Neutrophil (primary cell): ENCODE measurements around the gene ASPSCR1.
"Not testable (repeated sequence)": the region's sequence is repeated elsewhere in the genome, so short reads cannot be mapped to it uniquely, and the experiment has no call there.

ENCODE experiments used
- H3K27ac ChIP-seq: fragments of 200-600 bp; sonication (generic); 2 replicates; pipeline ENCODE4 v1.5.1; 2016; ENCODE audit warnings: mild to moderate bottlenecking, moderate library complexity
- H3K27me3 ChIP-seq: fragments of 200-600 bp; sonication (generic); 2 replicates; pipeline ENCODE4 v1.6.0; 2016; ENCODE audit warnings: mild to moderate bottlenecking
- H3K36me3 ChIP-seq: fragments of 200-600 bp; sonication (generic); 2 replicates; pipeline ENCODE4 v1.5.1; 2017
- H3K4me1 ChIP-seq, 2 experiments: fragments of 200-600 bp in 1 of 2; sonication (generic) in 1 of 2; 1 replicate in 1 of 2; 2 replicates in 1 of 2; pipeline versions ENCODE4 v1.5.1 to v1.6.1; 2013 to 2016; ENCODE audit warnings: low read depth in 1 of 2, low read length in 1 of 2, mild to moderate bottlenecking in 1 of 2, moderate library complexity in 1 of 2; ENCODE audit not compliant: control insufficient read depth in 1 of 2, insufficient read depth in 1 of 2
- H3K4me3 ChIP-seq, 2 experiments: fragments of 200-600 bp in 1 of 2; sonication (generic) in 1 of 2; 1 replicate in 1 of 2; 2 replicates in 1 of 2; pipeline ENCODE4 v1.5.1; 2013 to 2016; ENCODE audit warnings: low read depth in 1 of 2, low read length in 1 of 2, mild to moderate bottlenecking in 1 of 2, moderate library complexity in 1 of 2
- H3K9me3 ChIP-seq: fragments of 200-600 bp; sonication (generic); 2 replicates; pipeline ENCODE4 v1.5.1; 2016
- TF ChIP-seq, protein P1 (sequence below): fragments of 200-600 bp; sonication (generic); IDR thresholded peaks from 2 replicates; pipeline ENCODE4 v1.5.1; 2016; ENCODE audit warnings: antibody characterized with exemption

ASPSCR1 gene

GRCh38 chr17:82037092-82037888 lies 59.9 kb downstream of the ASPSCR1 start, which contains the start of gene DCXR:
Gene DCXR (minus strand): TSS chr17:82037697. CDS start chr17:82037682, 15 bp downstream.
- Histone ChIP-seq H3K4me3 (peak within 1 kb of the TSS; percentile 67 to 80), H3K9me3 (no peaks in the 10 kb centered on the region), H3K27ac (peak within 1 kb of the TSS; percentile 90), H3K27me3 (peaks cover 6% of the 10 kb centered on the region), H3K36me3 (no peaks in the 10 kb centered on the region), H3K4me1 (peaks cover 22 to 30% of the 10 kb centered on the region in 2 experiments)
- TF ChIP-seq, protein P1, sequence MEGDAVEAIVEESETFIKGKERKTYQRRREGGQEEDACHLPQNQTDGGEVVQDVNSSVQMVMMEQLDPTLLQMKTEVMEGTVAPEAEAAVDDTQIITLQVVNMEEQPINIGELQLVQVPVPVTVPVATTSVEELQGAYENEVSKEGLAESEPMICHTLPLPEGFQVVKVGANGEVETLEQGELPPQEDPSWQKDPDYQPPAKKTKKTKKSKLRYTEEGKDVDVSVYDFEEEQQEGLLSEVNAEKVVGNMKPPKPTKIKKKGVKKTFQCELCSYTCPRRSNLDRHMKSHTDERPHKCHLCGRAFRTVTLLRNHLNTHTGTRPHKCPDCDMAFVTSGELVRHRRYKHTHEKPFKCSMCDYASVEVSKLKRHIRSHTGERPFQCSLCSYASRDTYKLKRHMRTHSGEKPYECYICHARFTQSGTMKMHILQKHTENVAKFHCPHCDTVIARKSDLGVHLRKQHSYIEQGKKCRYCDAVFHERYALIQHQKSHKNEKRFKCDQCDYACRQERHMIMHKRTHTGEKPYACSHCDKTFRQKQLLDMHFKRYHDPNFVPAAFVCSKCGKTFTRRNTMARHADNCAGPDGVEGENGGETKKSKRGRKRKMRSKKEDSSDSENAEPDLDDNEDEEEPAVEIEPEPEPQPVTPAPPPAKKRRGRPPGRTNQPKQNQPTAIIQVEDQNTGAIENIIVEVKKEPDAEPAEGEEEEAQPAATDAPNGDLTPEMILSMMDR = peak; percentile 78

DNA sequence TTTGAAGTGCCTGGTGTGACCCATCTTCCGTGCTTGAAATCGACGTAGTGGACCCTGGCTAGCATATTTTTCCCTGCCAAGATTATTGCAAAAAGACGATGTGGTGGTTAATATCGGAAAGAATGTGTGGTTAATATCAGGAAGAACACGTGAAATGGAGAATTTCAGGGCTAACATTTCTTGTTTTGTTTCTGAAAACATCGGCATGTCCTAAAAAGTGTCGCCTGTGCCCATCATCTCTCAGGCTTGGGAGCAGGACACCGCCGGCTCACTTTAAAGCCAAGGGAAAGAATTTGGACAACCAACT lies 60.4 kb downstream of the ASPSCR1 start:
- H3K4me1 ChIP-seq = peaks cover 22 to 26% of the 10 kb centered on the region in 2 experiments
- no peaks in the 10 kb centered on the region for H3K36me3 ChIP-seq
- peaks cover under 1% of the 10 kb centered on the region for H3K27me3 ChIP-seq
- H3K27ac ChIP-seq = peak overlapping the region; percentile 90
- H3K9me3 ChIP-seq = no peaks in the 10 kb centered on the region
- H3K4me3 ChIP-seq = peak overlapping the region; percentile 67 to 80
- TF ChIP-seq, protein P1 = no peak

DNA sequence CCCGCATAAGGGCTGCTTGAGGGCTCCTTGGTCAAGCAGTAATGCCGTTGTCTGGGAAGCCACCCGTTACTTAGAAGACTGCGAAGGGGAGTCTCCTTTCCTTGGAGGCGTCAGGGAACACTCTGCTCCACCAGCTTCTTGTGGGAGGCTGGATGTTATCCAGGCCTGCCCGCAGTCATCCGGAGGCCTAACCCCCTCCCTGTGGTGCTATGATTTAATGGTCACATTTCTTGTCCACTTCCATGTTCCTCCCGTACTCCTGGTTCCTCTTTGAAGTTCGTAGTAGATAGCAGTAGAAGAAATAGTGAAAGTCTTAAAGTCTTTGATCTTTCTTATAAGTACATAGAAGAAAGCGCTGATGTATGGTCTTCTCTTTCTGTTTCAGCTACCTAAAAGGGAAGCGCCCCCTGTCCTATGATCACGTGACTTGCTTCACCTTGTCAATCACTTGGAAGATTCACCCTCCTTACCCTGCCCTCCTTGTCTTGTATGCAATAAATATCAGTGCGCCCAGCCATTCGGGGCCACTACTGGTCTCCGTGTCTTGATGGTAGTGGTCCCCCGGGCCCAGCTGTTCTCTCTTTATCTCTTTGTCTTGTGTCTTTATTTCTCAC lies 61.5 kb downstream of the ASPSCR1 start:
- H3K27me3 ChIP-seq, H3K4me3 ChIP-seq, H3K9me3 ChIP-seq, H3K27ac ChIP-seq, H3K36me3 ChIP-seq: not testable (repeated sequence)
- H3K4me1 ChIP-seq = peaks cover 22 to 26% of the 10 kb centered on the region in 2 experiments

DNA sequence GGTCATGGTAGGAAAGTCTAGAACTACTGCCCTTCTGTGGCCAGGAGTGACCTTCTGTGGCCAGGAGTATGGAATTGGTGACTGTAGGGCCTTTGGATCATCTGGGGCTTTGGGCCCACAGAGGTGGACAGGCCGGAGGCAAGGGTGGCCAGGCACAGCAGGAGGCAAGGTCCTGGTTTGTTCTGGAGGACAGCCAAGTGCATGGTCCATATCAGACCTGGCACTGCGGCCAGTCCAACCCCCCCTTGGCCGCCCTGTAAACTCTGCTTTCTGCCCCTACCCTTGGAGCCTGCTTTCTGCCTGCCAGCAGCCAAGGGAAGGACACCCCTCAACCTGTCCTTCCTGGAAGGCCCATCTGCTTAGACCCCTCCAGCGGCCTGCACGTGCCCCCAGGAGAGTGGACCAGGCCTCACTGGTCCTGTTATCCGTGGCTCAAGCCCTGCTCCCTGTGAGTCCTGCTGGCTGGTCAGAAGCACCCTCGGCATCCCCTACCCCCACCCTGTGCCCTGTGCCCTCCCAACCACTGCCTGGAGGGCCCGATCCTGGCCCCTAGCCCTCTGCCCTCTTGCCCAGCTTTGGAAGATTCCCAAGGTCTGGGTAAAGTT lies 62.4 kb downstream of the ASPSCR1 start:
- TF ChIP-seq, protein P1 = no peak
- Histone ChIP-seq H3K36me3 (no peaks in the 10 kb centered on the region), H3K4me3 (no peak overlapping the region), H3K27me3 (no peaks in the 10 kb centered on the region), H3K27ac (no peak overlapping the region), H3K4me1 (peaks cover 22 to 26% of the 10 kb centered on the region in 2 experiments), H3K9me3 (no peaks in the 10 kb centered on the region)

DNA sequence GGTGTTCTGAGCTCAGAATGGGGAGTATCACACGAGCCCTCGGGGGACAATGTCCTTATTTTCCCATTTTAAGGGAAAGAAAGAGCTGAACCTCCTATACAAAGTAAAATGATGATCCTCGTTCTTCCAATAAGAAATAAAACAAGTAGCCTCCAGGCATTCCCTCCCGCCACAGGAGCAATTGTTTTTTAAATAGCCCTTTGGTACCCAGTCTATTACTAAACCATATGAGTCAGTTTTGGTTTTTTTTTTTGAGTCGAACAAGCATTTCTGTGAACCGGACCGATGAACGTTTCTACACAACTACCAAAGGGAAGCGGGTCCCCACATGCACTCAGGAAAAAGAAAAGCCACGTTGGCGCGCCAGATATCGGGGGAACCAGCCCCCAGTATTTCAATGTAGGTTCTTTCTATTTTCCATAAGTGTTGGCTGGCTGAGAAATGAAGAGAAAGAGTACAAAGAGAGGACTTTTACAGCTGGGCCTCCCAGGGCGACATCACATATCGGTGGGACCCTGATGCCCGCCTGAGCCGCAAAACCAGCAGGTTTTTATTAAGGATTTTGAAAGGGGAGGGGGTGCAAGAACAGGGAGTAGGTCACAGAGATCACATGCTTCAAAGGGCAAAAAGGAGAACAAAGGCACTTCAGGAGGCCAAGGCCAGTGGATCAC lies 63.9 kb downstream of the ASPSCR1 start:
- TF ChIP-seq, protein P1 = no peak
- Histone ChIP-seq H3K4me1 (peaks cover 15 to 18% of the 10 kb centered on the region in 2 experiments), H3K36me3 (no peaks in the 10 kb centered on the region)

More for the DNA sequence above, 63.9 kb downstream of the ASPSCR1 start:
- H3K4me3 ChIP-seq = no peak overlapping the region
- no peaks in the 10 kb centered on the region for H3K9me3 ChIP-seq
- no peak overlapping the region for H3K27ac ChIP-seq
- H3K27me3 ChIP-seq = no peaks in the 10 kb centered on the region
